HEK293 (cell line): Measurements from ENCODE around the gene AFF3.

Source experiments
- BCL11A ChIP-seq: fragments of 450-650 bp; formaldehyde crosslinking; IDR thresholded peaks from 2 replicates; pipeline ENCODE4 v1.5.1; 2016; ENCODE audit warnings: low read depth, missing biosample characterization, missing genetic modification characterization
- MZF1 ChIP-seq: fragments of 450-650 bp; formaldehyde crosslinking; IDR thresholded peaks from 2 replicates; pipeline ENCODE4 v1.5.1; 2017; ENCODE audit warnings: missing biosample characterization, missing genetic modification characterization, borderline replicate concordance
- SALL2 ChIP-seq: fragments of 450-650 bp; formaldehyde crosslinking; IDR thresholded peaks from 2 replicates; pipeline ENCODE4 v1.5.0; 2017; ENCODE audit warnings: missing biosample characterization, mild to moderate bottlenecking, missing genetic modification characterization, borderline replicate concordance
- SCRT2 ChIP-seq: fragments of 450-650 bp; formaldehyde crosslinking; IDR thresholded peaks from 2 replicates; pipeline ENCODE4 v1.5.1; 2016; ENCODE audit warnings: missing biosample characterization, missing genetic modification characterization
- ZBTB20 ChIP-seq: fragments of 450-650 bp; formaldehyde crosslinking; IDR thresholded peaks from 2 replicates; pipeline ENCODE4 v1.5.1; 2016; ENCODE audit warnings: missing biosample characterization, missing genetic modification characterization
- ZNF311 ChIP-seq: fragments of 450-650 bp; formaldehyde crosslinking; IDR thresholded peaks from 2 replicates; pipeline ENCODE4 v1.5.1; 2017; ENCODE audit warnings: missing biosample characterization, missing genetic modification characterization, borderline replicate concordance
- ZNF350 ChIP-seq: fragments of 450-650 bp; formaldehyde crosslinking; IDR thresholded peaks from 2 replicates; pipeline ENCODE4 v1.5.0; 2017; ENCODE audit warnings: missing biosample characterization, mild to moderate bottlenecking, missing genetic modification characterization
- ZNF423 ChIP-seq: fragments of 450-650 bp; formaldehyde crosslinking; IDR thresholded peaks from 2 replicates; pipeline ENCODE4 v1.5.1; 2016; ENCODE audit warnings: missing biosample characterization, missing genetic modification characterization
- ZNF521 ChIP-seq: fragments of 450-650 bp; formaldehyde crosslinking; IDR thresholded peaks from 2 replicates; pipeline ENCODE4 v1.5.1; 2017; ENCODE audit warnings: missing biosample characterization, mild to moderate bottlenecking, missing genetic modification characterization
- TF ChIP-seq, protein P1 (sequence below): fragments of 450-650 bp; formaldehyde crosslinking; IDR thresholded peaks from 2 replicates; pipeline ENCODE4 v1.5.1; 2016; ENCODE audit warnings: missing biosample characterization, missing genetic modification characterization
- TF ChIP-seq, protein P2 (sequence below): fragments of 450-650 bp; formaldehyde crosslinking; IDR thresholded peaks from 2 replicates; pipeline ENCODE4 v1.5.1; 2016; ENCODE audit warnings: missing biosample characterization, missing genetic modification characterization
- TF ChIP-seq, protein P3 (sequence below): fragments of 450-650 bp; formaldehyde crosslinking; IDR thresholded peaks from 2 replicates; pipeline ENCODE4 v1.5.1; 2016; ENCODE audit warnings: missing biosample characterization, missing genetic modification characterization, low read depth
- TF ChIP-seq, protein P4 (sequence below): fragments of 450-650 bp; formaldehyde crosslinking; IDR thresholded peaks from 2 replicates; pipeline ENCODE4; 2016; ENCODE audit warnings: missing biosample characterization, missing genetic modification characterization

DNA sequence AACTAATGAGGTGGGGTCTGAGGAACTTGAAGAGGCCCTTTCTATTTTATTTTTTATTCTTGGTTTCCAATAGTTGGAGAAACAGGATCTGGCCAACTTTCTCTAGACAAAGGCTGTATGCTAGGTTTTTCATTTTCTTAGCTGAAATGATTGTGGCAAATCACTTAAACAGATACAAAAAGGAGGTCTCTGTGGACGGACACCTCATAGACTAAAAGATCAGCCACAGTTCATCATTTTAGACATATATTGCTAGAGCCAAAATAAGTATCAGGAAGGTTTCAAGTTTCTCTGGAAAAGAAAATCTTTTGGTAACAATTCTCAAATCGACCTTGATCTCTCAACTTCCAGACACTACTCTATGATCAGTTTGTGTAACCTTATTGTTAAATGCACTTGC, 428.0 kb downstream of the AFF3 start:
- TF ChIP-seq ZNF350 (no peak), ZNF521 (no peak), SALL2 (tag by site-specific recombination) (no peak), ZNF423 (tag by site-specific recombination) (no peak), MZF1 (tag by site-specific recombination) (no peak), SCRT2 (no peak), ZNF311 (tag by site-specific recombination) (no peak), BCL11A (no peak), ZBTB20 (tag by site-specific recombination) (no peak)
- TF ChIP-seq, protein P1, sequence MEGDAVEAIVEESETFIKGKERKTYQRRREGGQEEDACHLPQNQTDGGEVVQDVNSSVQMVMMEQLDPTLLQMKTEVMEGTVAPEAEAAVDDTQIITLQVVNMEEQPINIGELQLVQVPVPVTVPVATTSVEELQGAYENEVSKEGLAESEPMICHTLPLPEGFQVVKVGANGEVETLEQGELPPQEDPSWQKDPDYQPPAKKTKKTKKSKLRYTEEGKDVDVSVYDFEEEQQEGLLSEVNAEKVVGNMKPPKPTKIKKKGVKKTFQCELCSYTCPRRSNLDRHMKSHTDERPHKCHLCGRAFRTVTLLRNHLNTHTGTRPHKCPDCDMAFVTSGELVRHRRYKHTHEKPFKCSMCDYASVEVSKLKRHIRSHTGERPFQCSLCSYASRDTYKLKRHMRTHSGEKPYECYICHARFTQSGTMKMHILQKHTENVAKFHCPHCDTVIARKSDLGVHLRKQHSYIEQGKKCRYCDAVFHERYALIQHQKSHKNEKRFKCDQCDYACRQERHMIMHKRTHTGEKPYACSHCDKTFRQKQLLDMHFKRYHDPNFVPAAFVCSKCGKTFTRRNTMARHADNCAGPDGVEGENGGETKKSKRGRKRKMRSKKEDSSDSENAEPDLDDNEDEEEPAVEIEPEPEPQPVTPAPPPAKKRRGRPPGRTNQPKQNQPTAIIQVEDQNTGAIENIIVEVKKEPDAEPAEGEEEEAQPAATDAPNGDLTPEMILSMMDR = no peak
- TF ChIP-seq, protein P2, sequence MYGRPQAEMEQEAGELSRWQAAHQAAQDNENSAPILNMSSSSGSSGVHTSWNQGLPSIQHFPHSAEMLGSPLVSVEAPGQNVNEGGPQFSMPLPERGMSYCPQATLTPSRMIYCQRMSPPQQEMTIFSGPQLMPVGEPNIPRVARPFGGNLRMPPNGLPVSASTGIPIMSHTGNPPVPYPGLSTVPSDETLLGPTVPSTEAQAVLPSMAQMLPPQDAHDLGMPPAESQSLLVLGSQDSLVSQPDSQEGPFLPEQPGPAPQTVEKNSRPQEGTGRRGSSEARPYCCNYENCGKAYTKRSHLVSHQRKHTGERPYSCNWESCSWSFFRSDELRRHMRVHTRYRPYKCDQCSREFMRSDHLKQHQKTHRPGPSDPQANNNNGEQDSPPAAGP (tag by site-specific recombination) = no peak
- TF ChIP-seq, protein P3, sequence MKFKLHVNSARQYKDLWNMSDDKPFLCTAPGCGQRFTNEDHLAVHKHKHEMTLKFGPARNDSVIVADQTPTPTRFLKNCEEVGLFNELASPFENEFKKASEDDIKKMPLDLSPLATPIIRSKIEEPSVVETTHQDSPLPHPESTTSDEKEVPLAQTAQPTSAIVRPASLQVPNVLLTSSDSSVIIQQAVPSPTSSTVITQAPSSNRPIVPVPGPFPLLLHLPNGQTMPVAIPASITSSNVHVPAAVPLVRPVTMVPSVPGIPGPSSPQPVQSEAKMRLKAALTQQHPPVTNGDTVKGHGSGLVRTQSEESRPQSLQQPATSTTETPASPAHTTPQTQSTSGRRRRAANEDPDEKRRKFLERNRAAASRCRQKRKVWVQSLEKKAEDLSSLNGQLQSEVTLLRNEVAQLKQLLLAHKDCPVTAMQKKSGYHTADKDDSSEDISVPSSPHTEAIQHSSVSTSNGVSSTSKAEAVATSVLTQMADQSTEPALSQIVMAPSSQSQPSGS (tag by site-specific recombination) = no peak
- TF ChIP-seq, protein P4, sequence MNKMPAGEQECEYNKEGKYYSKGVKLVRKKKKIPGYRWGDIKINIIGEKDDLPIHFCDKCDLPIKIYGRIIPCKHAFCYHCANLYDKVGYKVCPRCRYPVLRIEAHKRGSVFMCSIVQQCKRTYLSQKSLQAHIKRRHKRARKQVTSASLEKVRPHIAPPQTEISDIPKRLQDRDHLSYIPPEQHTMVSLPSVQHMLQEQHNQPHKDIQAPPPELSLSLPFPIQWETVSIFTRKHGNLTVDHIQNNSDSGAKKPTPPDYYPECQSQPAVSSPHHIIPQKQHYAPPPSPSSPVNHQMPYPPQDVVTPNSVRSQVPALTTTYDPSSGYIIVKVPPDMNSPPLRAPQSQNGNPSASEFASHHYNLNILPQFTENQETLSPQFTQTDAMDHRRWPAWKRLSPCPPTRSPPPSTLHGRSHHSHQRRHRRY (tag by site-specific recombination) = no peak
